ENCODE data around the gene CLDN8.

CLDN8 gene

GRCh38 chr21:30186242-30186641, 29.7 kb downstream of the CLDN8 start:
- Mint-ChIP-seq H3K4me3 (no peak overlapping the region), H3K36me3 (ENCODE audit: low read depth) (no peaks in the 10 kb centered on the region), H3K27me3 (ENCODE audit: low read depth) (no peaks in the 10 kb centered on the region), H3K27ac (no peak overlapping the region), H3K9me3 (no peaks in the 10 kb centered on the region), H3K4me1 (ENCODE audit: low read depth) (no peaks in the 10 kb centered on the region)
- no peak for DNase-seq (ENCODE audit: low spot score)

GRCh38 chr21:30168086-30168485, 47.8 kb downstream of the CLDN8 start:
- H3K27me3 Mint-ChIP-seq (ENCODE audit: low read depth), result no peaks in the 10 kb centered on the region
- DNase-seq (ENCODE audit: low spot score), result no peak

GRCh38 chr21:30166705-30167104, 49.2 kb downstream of the CLDN8 start, which contains the start of gene CLDN17:
TSS of gene CLDN17 (minus strand) at chr21:30166805. CDS start at chr21:30166617, 188 bp downstream.
- H3K27me3 Mint-ChIP-seq (ENCODE audit: low read depth), result no peaks in the 10 kb centered on the region
- no peaks in the 10 kb centered on the region for H3K36me3 Mint-ChIP-seq (ENCODE audit: low read depth)
- H3K4me1 Mint-ChIP-seq (ENCODE audit: low read depth), result no peaks in the 10 kb centered on the region
- no peak for DNase-seq (ENCODE audit: low spot score)
- no peak within 1 kb of the TSS for H3K4me3 Mint-ChIP-seq
- H3K9me3 Mint-ChIP-seq, result no peaks in the 10 kb centered on the region
- no peak within 1 kb of the TSS for H3K27ac Mint-ChIP-seq

More at GRCh38 chr21:30168086-30168485, 47.8 kb downstream of the CLDN8 start:
- H3K27ac Mint-ChIP-seq, result no peak overlapping the region
- H3K4me3 Mint-ChIP-seq, result no peak overlapping the region
- no peaks in the 10 kb centered on the region for H3K36me3 Mint-ChIP-seq (ENCODE audit: low read depth)
- no peaks in the 10 kb centered on the region for H3K4me1 Mint-ChIP-seq (ENCODE audit: low read depth)
- H3K9me3 Mint-ChIP-seq, result no peaks in the 10 kb centered on the region

- no peaks in the 10 kb centered on the region for H3K4me1 Mint-ChIP-seq (ENCODE audit: low read depth)
- DNase-seq (ENCODE audit: low spot score), result no peak
- H3K9me3 Mint-ChIP-seq, result no peaks in the 10 kb centered on the region
- no peak overlapping the region for H3K4me3 Mint-ChIP-seq
- no peaks in the 10 kb centered on the region for H3K27me3 Mint-ChIP-seq (ENCODE audit: low read depth)
- no peak overlapping the region for H3K27ac Mint-ChIP-seq
- no peaks in the 10 kb centered on the region for H3K36me3 Mint-ChIP-seq (ENCODE audit: low read depth)
Measured at GRCh38 chr21:30166171-30166570, 49.7 kb downstream of the CLDN8 start.

- Mint-ChIP-seq H3K27me3 (ENCODE audit: low read depth) (no peaks in the 10 kb centered on the region), H3K9me3 (no peaks in the 10 kb centered on the region), H3K36me3 (ENCODE audit: low read depth) (no peaks in the 10 kb centered on the region), H3K27ac (no peak overlapping the region), H3K4me3 (no peak overlapping the region), H3K4me1 (ENCODE audit: low read depth) (no peaks in the 10 kb centered on the region)
- no peak for DNase-seq (ENCODE audit: low spot score)
Measured at GRCh38 chr21:30164796-30165195, 51.1 kb downstream of the CLDN8 start.

All from T-helper 2 cell treated with Interferon-gamma antibody and Interleukin-4, amounts not matched to agents 5 μg/mL and 100 μg/mL, for 36 hours (primary cell).